GM21423 (cell line): ENCODE data around the gene SUN5.
"Not testable (repeated sequence)": the region's sequence is repeated elsewhere in the genome, so short reads cannot be mapped to it uniquely, and the experiment has no call there.

Source experiments
- ATAC-seq: cut with Tn5 transposase; IDR thresholded peaks from one replicate; pipeline ENCODE4 v1.9.1; 2021; ENCODE audit warnings: mild to moderate bottlenecking, moderate library complexity; ENCODE audit not compliant: unreplicated experiment

Gene SUN5

GRCh38 chr20:32965581-32966373, 38.5 kb downstream of the SUN5 start:
- no peak for ATAC-seq

DNA sequence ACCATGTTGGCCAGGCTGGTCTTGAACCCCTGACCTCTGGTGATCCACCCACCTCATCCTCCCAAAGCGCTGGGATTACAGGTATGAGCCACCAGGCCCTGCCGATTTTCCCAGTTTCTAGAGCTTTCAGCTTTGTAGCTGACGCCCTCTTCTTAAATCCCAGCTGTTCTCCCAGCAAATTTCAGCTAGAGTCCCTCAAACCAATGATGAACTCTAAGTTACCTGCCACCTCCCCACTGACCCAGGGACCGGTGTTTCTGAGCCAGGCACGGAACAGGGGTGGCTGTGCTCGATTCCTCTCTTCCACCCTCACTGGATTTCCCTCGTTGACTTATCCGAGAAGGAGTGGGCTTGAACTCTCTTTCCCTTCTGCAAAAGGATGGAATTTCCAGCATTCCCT, 39.1 kb downstream of the SUN5 start:
- no peak for ATAC-seq

DNA sequence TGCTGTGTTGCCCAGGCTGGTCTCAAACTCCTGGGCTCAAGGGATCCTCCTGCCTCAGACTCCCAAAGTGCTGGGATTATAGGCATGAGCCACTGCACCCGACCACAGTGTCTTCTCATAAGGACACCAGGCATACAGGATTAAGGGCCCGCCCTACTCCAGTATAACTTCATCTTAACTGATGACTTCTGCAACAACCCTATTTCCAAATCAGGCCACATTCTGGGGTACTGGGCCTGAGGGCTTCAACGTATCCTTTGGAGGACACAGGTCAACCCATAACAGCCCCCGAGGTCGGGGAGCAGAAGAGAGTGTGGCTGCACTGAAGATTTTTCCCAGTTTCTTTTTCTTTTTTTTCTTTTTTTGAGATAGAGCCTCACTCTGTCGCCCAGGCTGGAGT, 39.7 kb downstream of the SUN5 start:
- no peak for ATAC-seq

GRCh38 chr20:32963176-32963575, 41.1 kb downstream of the SUN5 start:
- ATAC-seq = no peak

DNA sequence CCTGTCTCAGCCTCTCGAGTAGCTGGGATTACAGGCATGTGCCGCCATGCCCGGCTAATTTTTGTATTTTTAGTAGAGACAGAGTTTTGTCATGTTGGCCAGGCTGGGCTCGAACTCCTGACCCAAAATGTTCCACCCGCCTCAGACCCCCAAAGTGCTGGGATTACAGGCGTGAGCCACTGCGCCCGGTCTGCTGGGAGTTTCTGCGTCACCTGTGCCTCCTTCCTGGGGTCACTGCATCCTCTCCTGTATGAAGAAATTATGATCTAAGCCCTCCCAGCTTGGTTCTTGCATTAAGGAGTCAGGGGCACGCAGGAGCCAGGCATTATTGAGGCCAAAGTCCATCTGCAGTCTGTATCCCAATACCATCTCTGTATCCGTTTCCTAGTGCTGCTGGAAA, 41.6 kb downstream of the SUN5 start:
- ATAC-seq = not testable (repeated sequence)

DNA sequence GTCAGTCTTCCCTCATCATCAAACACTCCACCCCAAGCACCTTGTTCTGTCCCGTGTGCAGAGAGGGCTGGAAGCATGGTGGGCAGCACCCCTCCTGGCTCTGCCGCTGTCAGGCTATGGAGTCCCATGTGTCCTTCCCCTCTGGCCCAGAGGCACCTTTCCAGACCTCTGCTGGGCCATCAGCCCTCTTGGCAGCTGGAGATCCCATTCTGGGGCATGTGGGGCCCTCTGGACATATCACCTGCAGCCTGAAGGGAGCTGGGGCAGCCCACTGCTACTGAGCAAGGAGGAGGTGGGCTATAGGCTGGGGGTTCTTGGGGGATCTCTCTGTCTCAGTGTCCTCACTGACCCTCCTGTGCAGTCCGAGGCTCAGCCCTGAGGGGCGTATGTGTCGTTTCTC, 42.2 kb downstream of the SUN5 start:
- no peak for ATAC-seq

DNA sequence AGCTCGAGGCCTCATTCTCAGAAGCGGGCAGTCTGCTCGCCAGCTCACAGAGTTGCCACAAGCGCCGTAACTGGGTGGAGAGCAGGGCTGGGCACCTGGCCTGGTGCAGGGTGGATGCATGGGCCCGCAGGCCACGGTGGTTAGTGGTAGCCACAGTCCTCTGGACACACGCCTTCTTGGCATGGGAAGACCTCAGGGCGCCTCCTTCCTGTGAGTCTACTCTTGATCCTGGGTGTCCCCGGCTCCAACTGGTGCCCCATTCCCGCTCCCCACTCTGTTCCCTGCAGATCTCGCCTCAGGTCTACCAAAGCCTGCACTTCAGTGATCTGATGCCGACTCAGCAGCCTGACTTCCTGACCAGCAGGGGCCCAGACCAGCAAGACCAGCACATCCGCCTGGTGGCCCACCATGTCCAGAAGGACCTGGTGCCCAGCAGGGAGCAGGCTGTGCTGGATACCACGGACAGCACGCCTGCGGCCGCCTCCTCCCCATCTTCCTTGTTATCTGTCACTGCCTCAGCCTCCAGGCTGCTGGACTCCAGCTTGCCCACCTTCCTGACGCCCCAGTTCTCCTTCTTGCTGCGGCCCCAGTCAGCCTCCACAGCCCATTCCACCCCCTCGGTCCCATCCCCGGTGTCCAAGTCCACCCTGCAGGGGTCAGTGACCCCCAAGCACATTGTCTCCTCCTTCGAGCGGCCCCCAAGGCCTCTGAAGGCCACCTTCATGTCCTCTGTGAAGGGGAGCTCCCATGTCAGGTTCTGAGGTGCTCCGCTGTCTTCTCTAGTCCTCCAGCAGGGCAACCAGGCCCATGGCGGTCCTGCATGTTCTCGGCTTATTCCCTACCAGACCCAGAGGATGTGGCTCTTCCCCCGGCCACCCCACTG, 43.1 kb downstream of the SUN5 start:
- no peak for ATAC-seq

DNA sequence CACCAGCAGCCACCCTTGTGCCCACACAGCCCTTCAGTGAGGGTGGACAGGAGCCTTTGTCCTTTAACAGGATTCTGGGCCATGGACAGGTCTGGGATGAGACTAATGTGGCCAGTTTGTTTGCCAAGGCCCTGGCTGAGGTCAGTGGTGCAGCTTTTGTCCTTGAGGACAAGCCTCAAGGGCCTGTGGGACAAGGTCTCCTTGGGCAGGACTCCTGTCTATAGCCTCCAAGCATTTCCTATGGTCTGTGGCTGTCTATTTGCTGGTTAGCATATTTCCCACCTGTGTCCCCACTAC, 44.1 kb downstream of the SUN5 start:
- ATAC-seq = no peak

GRCh38 chr20:32959351-32960221, 44.6 kb downstream of the SUN5 start:
- no peak for ATAC-seq

DNA sequence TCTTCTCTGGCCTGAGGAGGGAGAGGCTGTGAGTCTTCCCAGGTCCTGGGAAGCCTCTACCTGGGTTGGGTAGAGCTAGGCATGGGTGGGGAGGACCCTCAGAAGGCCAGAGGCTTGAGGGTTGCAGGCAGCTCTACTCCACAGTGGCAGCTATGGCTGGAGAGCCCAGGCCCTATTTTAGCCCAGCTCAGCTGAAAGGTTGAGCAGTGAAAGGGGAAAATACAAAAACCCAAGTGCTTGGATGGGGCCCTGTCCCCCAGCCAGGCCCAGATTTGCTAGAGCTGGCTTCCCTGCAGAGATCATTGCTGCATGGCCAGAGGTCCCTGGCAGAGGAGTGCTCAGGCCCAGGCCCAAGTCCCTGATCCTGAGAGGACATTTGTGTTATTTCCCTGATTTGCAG, 45.7 kb downstream of the SUN5 start:
- no peak for ATAC-seq

- ATAC-seq = no peak
These were observed 46.8 kb downstream of the SUN5 start for GRCh38 chr20:32957459-32957858.

DNA sequence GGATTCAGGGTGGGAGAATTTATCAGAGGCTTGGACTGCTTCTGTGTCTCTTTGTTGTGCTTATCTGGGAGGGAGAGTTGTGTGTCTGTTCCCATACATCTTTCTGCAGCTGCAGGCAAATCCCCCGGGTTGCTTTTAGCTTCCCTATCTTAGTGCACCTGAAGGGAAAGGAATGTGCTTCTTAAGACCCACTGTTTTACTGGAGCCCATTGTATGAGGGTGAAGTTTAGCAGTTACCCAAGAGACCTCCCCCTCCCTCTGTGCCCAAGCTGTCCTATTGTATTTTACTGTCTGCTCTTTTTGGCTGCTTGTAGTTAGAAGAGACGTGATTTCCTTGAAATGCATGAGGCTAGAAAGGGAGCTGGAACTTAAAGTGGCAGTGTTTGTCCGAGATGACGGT, 53.7 kb downstream of the SUN5 start:
- not testable (repeated sequence) for ATAC-seq

GRCh38 chr20:32946629-32947028, 57.6 kb downstream of the SUN5 start:
- ATAC-seq = no peak

- no peak for ATAC-seq
These were observed 58.5 kb downstream of the SUN5 start for GRCh38 chr20:32945710-32946221.

DNA sequence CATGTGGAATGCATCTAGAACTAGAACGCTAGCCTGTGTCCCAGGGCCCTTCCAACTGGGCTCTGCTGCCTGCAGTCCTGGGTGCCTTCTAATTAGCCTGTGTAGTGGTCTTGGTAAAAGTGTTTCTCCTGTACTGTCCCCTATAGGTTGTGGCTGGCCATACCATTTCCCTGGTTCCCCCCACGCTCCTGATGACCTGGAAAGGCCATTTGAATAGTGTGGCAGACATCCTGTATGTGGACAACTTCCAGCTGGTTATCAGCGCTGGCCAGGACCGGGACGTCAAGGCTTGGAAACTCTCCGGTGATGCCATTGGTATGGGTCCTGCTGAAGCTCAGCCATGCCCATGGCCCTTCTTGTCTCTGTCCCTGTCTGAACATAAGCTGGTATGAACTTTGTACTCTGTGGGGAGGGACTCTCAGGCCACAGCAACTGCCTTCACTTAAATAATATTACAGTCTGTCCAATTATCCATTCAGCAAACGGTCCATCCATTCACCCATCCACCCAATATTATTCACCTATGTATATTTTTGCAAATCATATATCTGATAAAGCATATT, 60.7 kb downstream of the SUN5 start:
- ATAC-seq = no peak

DNA sequence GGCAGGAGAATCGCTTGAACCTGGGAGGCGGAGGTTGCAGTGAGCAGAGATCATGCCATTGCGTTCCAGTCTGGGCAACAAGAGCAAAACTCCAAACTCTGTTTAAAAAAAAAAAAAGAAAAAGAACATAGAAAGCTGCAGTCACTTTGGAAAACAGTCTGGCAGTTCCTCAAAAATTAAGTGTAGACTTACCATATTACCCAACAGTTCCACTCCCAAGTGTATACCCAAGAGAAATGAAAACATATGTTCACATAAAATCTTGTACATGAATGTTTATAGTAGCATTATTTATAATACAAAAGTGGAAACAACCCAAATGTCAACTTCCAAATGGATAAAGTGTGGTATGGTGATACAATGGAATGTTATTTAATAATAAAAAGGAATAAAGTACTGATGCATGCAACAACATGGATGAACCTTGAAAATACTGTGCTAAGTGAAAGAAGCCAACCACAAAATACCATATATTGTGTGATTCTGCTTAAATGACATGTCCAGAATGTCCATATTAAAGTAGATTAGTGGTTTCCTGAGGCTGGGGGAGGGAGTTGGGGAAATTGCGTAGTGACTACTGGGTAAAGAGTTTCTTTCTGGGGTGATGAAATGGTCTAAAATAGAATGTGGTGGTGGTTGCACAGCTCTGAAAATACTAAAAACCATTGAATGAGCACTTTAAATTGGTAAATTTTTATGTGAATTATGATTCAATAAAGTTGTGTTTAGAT, 62.9 kb downstream of the SUN5 start:
- ATAC-seq = no peak

GRCh38 chr20:32934580-32934979, 69.7 kb downstream of the SUN5 start:
- no peak for ATAC-seq
